Activated CD8-positive, alpha-beta memory T cell treated with anti-CD3 and anti-CD28 coated beads, Interleukin-2, amount 50 U/mL, for 1 hour (primary cell): ENCODE results near the gene ASH1L.
"Not testable (repeated sequence)": the region's sequence is repeated elsewhere in the genome, so short reads cannot be mapped to it uniquely, and the experiment has no call there.

ENCODE experiments used
- DNase-seq: peaks from one replicate; pipeline ENCODE4 v3.0.0-alpha.2; 2020; ENCODE audit errors: extremely low read depth

Gene ASH1L

DNA sequence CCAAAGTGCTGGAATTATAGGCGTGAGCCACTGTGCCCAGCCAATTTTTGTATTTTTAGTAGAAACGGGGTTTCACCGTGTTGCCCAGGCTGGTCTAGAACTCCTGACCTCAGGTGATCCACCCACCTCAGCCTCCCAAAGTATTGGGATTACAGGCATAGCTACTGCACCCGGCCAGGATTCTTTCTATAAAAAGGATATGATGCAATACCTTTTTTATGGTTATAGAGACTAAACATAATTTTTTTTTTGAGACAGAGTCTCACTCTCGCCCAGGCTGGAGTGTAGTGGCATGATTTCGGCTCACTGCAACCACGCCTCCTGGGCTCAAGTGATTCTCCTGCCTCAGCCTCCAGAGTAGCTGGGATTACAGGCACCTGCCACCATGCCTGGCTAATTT lies 233.7 kb downstream of the ASH1L start:
- DNase-seq = not testable (repeated sequence)

DNA sequence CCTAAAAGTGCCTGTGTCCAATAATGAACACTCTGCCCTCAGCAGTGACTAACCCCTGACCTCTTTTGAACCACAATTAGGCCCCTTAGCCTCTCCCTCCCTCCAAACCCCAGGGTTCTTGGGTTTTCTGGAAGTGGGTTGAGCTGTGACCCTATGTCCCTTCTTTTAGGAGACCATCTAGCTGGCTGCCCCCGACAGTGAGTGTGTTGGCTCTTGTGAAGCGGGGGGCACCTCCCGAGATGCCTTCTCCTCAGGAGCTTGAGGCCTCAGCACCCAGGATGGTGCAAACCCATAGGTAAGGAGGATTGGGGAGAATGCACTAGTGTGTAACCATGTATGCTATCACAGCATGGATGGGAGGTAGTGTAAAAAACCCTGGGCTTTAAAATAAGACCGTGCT lies 234.6 kb downstream of the ASH1L start:
- DNase-seq = no peak

DNA sequence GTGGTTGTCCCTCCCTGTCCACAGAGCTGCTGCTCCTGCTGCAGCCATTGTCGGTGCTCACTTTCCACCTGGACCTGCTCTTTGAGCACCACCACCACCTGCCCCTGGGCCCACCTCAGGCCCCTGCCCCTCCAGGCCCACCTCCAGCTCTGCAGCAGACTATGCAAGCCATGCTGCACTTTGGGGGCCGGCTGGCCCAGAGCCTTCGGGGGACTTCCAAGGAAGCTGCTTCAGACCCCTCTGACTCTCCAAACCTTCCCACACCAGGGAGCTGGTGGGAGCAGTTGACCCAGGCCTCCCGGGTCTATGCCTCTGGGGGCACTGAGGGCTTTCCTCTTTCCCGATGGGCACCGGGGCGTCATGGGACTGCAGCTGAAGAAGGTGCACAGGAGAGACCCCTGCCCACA lies 236.0 kb downstream of the ASH1L start:
- no peak for DNase-seq

DNA sequence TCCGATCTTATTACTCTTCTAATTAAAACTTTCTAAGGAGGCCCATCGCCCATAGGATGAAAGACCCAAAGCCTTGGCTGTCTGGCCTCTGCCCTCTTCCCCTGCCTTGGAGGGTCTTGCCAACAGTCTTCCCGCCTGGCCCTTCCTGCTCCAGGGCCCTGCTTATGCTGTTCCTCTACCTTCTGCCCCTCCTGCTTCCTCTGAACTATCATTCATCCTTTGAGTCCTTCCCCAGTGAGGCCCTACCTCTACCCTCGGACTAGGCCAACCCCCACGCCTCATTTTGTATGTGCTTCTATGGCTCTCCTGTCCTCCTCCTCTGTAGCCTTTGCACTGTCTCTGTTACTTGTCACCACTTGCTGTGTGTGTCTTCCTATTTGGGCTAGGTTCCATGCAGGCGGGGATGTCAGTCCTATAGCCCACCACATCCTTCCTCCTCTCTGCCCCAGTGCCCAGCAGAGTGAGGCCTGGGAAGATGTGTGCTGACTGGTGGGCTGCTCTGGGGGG lies 236.5 kb downstream of the ASH1L start:
- DNase-seq = no peak

DNA sequence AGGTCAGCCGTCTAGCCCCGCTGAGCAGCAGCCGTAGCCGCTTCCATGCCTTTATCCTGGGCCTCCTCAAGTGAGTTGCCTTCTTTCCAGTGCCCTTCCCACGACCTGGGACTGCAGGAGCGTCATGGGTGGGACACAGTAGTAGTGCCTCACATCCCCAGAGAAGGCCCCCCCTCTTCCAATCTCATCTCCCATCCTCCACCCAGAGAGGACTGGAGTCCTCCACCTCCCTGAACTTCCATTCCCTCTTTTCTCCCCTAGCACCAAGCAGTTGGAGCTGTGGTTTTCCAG lies 237.1 kb downstream of the ASH1L start:
- no peak for DNase-seq

DNA sequence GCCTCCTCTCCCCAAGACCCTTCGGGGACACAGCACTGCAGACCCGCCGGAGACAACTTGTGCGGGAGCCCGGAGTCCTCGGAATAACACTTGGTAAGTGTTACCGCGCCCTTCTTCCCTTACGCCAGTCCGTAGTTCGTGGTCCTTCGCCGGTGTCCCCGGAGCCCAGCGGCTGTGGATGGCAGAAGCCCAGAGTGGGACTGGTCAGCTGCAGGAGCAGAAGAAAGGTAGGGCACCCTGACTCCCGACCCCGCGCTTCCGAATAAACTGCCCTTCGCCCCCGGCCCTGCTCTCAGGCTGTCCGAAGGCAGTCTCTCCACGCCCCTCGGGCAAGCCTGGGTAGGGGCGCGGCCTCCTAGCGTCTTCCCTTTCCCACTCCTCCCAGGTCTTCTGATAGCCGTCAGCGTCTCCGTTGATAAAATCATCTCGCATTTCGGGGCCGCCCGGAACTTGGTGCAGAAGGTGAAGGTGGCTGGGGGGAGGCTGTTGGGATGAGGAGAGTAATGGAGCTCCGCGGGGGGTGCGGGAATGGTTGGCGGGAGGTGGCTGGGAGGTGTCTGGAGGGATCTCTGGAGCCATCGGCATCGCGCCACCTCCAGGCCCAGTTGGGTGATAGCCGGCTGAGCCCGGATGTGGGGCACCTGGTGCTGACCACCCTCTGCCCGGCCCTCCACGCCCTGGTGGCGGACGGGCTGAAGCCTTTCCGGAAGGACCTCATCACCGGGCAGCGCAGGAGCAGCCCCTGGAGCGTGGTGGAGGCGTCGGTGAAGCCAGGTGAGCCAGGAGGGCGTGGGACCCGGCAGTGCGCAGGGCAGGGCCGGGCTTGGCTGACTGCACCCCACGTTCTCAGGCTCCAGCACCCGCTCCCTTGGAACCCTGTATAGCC lies 237.6 kb downstream of the ASH1L start:
- DNase-seq = no peak

DNA sequence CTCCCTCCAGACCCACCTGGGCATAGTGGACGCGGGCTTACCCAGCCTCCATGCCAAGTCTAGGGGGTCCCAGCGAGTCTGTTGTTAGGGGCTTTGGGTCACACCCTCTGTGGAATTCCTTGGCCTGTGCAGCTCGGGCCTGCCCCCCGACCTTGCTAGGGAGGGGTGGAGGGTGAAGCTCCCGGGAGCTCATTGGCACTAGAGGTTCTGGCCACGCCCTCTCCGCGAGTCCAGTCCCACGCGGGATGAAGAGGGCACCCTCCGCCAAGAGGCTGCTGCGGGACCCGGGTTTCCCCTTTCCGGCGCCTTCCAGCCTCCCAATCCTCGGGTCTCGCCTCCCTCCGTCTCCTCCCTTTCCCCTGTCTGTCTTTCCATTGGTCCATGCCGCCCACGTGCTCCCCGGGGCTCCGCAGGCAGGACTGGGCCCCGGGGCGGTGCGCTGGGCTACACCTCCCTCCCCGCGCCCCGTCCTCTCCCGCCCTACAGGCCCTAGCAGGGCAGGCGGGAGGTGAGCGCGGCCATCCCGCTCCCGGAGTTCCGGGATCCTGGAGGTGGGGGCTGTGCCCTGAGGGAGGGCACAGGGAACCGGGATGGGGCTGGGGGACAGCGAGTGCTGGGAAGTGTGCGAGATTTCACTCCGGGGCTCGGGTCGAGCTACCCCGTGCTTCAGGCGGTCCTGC lies 238.4 kb downstream of the ASH1L start:
- peak; percentile 60 for DNase-seq

DNA sequence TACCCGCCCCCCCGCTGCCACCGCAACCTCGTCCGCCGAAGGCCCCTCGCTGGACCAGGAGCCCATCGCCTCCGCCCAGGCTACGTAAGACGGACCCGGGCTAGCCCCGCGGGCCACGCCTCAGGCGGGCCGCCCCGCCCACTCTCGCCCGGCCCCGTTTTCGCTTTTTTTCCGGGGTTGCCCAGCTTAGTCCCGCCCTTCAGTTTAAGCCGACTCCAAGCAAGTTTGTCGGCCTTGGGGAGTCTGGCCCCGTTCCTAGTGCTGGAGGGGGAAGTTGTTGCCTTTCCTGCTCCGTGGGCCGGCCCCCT lies 238.9 kb downstream of the ASH1L start:
- DNase-seq = no peak

DNA sequence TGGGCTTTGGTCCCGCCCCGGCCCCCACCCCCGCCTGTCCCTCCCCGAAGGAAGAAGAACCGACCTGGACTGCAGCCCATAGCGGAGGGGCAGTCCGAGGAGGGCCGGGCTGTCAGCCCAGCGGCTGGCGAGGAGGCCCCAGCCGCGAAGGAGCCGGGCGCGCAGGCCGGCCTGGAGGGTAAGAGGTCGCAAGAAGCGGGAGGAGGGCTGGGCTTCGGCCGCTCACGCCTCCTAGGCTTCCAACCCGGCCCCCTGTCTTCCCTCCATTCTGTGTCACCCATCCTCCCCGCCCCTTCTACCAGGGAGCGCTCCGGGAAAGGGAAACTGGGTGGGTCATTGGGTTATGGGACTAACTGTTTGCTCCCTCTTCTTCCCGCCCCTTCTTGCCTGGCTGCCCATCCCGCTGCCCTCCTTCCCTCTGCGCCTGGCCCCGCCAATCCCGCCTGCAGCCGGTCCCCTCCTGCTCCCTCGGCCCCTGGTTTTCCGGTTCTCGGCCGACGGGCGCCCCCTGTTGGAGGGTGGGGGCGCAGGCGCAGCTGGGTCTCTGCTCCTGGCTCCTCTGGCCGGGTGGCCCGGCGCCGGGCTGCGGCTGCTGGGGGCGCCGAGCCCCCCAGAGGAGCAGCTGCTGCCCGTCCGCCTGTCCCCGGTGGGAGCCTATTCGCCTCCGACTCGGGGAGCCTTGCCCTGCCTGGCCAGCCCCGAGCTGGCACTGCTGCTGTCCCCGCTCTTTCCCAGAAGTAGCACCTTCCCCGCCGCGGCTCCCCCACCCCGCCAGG lies 239.5 kb downstream of the ASH1L start:
- DNase-seq = peak; percentile 56

DNA sequence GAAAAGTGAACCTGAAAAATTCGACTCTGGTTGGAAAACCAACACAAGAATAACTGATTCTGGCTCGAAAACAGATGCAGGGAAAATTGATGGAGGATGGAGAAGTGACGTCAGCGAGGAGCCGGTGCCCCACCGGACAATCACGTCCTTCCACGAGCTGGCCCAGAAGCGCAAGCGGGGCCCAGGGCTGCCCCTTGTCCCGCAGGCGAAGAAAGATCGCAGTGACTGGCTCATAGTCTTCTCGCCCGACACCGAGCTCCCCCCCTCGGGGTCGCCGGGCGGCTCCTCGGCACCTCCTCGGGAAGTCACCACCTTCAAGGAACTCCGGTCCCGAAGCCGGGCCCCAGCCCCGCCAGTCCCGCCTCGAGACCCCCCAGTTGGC lies 240.0 kb downstream of the ASH1L start:
- DNase-seq = no peak

DNA sequence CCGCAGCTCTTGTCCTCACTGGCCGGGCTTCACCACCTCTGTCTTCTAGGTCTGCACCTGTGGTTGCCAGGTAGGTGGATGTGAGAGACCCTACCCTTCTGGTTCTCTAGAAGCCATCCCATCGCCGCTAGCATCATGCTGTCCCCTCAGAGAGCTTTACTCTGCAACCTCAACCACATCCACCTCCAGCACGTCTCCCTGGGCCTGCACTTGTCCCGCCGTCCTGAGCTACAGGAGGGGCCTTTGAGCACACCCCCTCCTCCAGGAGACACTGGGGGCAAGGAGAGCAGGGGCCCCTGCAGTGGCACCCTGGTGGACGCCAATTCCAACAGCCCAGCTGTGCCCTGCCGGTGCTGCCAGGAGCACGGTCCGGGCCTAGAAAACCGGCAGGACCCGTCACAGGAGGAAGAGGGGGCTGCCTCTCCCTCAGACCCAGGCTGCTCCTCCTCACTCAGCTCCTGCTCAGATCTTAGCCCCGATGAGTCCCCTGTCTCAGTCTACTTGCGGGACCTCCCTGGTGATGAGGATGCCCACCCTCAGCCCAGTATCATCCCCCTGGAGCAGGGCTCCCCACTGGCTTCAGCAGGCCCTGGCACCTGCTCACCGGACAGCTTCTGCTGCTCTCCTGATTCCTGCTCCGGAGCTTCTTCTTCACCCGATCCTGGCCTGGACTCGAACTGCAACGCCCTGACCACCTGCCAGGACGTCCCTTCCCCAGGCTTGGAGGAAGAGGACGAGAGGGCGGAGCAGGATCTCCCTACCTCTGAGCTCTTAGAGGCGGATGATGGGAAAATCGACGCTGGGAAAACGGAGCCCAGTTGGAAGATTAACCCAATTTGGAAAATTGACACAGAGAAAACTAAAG lies 240.7 kb downstream of the ASH1L start:
- no peak for DNase-seq

DNA sequence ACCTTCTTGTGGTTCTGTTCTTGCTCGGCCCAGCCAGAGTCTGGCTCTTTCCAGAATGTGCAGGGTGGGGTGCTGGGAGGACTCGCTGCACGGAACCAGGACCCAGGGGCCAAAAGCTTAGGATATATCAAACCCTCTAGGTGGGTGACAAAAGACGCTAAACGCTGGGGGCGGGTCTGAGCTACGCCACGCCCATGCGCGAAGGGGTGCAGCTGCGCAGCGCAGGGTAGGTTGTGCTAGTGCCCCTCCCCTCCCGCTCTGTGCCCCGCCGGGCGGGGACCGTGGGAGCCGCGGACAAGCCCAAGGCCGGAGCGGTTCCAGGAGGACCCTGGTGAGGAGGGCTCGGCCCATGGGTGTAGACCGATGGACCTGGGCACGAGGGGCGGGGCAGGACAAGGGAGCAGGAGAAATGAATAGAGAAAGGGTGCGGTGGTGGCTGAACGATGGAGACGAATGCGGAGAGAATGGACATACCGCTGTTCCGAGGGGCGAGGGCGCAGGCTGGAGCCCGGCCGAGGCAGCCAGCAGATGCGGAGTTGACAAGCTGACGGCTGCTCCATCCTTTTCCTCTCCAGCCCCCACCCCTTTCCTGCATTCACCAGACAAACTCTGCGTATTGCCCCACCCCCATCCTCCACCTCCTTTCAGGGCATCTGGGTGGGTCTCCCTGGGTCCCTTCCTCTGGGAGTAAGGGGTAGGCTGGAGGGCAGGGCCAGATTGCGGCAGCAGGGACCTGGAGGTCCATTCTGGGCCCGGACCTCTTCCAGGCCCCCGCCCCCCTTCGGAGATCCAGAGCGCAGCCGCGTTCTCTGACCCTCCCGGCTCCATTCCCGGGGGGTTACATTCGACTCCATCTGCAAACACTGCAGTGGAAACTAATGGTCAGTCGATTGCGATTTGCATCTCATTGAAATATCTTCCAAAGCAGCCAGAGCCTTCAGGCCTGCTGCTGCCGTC lies 241.7 kb downstream of the ASH1L start, which contains the start of gene RUSC1:
RUSC1 (plus strand) TSS at position 234 of the 957 bp plus-strand sequence. CDS start 880 bp downstream, outside the sequence.
- DNase-seq = no peak

DNA sequence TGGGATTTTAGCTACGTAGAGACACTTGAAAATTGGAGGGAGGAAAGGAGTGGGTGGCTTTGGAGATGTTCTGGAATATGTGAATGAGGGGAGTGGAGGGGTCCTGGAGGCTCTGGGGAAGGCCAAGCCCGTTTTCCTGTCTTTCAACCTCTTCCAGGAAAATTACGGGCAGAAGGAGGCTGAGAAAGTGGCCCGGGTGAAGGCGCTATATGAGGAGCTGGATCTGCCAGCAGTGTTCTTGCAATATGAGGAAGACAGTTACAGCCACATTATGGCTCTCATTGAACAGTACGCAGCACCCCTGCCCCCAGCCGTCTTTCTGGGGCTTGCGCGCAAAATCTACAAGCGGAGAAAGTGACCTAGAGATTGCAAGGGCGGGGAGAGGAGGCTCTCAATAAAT lies 242.4 kb downstream of the ASH1L start:
- no peak for DNase-seq

DNA sequence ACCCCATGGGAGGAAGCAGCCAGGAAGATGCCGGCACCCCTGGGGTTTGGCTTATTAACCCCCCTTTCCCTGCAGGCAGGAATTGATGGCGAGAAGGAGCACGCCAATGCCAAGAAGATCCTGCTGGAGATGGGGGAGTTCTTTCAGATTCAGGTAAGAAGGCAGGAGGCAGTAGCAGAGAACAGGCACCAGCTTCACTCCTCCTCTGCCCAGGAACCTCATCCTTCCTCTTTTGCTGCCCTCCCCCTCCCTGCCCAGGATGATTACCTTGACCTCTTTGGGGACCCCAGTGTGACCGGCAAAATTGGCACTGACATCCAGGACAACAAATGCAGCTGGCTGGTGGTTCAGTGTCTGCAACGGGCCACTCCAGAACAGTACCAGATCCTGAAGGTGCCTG lies 243.1 kb downstream of the ASH1L start:
- DNase-seq = no peak

DNA sequence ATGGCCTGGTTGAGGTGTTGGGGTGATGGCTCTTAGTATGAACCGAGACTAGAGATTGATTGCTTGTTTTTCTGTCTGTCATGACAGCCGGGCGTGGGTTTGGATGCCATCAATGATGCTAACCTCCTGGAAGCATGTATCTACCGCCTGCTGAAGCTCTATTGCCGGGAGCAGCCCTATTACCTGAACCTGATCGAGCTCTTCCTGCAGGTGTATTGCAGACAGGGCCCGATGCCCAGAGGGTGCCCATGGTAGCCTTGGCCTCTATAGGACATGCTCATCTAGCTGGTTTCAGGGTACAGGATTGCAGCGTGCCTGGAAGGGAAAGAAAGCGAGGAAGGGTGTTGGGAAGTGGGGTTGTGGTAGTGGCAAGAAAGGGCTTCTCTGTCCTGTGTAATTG lies 244.5 kb downstream of the ASH1L start:
- no peak for DNase-seq

DNA sequence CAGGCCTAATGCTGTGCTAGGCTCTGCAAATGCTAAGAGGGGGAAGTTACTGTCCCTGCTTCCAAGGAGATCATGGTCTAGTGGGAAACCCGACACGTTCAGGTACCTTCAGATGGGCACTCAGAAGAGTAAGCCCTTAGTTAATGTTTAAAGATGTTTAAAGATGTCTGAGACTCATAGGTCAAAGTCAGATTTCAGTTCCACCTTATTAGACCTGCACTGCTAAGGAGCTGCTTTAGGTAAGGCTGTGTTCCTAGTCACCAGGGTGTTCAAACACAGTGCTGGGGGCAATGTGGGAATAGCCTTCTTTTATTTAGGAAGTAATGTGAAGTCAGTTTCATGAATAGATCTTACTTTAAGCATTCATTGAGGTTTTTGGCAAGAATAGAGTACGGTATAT lies 245.7 kb downstream of the ASH1L start:
- DNase-seq = no peak

DNA sequence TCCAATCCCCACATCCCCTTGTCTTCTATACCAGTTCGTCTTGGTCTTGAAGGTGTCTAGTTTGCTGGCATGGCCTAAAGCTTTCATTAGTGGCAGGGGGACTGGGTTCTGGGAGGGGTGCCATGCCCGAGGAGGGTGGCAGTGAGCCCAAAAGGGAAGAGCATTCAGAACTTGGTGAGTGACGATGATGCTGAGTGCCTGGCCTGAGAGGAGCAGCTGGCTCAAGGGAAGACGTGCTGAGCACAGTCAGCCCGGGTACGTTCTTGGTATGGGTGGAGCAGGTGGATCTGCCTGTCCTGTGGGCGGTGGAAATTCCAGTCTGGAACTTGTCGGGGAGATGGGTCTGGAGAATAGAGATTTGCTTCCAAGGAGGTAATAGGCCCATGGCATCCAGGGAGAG lies 249.3 kb downstream of the ASH1L start:
- DNase-seq = no peak

DNA sequence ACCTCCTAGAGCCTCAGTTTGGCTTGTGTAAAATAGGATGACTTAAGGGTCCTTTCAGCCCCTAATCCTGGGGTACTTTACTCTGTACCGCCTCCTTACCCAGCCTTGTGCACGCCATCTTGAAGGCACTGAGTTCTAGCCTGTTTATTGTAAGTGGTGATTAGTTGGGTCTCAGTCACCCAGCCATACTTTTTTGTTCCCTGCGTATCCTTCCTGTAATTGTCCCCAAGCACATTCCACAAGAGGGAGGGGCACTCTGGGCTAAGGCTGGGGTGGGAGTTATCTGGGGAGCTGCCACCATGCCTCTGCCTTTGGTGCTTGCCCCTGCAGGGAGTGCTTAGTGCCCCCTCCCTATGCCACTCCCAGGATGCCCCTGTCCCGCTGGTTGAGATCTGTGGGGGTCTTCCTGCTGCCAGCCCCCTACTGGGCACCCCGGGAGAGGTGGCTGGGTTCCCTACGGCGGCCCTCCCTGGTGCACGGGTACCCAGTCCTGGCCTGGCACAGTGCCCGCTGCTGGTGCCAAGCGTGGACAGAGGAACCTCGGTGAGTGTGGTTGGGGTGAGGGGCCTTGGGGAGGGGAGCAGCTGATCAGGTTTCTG lies 253.1 kb downstream of the ASH1L start:
- no peak for DNase-seq

DNA sequence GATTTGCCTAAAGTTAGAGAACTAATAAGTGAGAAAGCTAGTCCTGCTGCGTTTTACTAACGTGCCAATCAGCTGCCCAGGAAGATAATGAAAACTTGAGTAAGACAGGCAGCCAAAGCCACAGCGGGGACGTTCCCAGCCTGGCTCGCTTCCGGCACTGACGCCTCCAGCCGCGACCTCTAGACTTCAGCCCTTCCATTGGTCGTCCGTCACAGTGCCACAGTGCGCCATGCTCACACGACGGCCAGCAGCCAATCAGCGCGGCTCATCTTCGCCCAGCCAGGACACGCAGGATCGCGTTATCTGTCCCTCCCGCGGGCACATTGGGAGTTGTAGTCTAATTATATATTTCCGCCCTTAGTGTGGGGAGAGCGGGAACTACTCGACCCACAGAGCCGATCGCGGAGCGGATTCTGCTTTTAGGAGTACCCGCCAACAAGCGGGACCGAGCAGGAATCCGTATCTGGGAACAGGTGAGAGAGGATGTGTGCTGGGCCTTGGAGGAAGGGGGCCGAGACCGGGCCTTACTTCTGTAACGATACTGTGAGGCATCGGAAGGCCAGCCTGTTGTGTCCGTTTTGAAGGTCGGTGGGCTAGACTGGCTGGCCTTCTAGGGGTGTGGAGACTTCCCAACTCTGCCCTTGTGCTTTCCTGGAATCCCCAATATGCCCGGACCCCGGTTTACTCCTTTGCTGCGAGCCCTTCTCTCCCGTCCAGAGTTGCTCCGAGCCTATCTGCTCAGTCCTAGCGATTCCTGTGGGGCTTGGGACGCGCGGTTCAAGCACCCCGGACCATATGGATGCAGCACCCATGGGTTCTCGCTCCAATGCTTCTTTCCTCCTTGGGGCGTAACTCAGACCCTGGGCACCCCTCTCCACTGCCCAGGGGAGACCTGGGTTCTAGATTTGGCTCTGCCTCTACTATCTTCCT lies 253.8 kb downstream of the ASH1L start, which contains the start of gene FDPS:
FDPS (plus strand) TSS at position 374 of the 930 bp plus-strand sequence. CDS start 924 bp downstream, outside the sequence.
- peak; percentile 94 for DNase-seq
